ENCODE results near the gene MPHOSPH10. TPM values are rescaled to one million over a fixed set of nuclear protein-coding genes. Genes with fewer than 3 reads are reported as not detected.

MPHOSPH10 gene
- polyA plus RNA-seq, 1 donor from 2014 or later: 39.0 TPM

DNA sequence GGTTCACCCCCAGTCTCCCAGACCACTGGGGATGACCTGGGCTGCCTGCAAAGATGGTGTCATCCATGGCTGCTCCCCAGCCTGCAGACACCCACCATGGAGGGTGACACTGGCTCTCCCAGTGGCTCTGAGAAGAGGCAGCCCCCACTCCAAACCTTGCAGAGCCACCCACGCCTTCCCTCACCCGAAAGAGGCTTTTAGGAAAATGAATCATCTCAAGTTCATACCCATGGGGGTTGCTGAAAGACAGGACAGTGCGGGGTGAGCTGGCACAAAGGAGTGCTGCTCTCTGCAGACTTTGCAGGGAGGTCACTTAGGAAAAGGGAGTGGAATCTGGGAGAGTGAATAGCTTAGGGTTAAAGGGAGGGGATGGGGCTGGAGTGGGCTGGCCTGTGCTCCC is 36.4 kb downstream of the MPHOSPH10 start:
- no peak overlapping the region for H3K9ac ChIP-seq (ENCODE audit: low read length)
- no peaks in the 10 kb centered on the region for H3F3A ChIP-seq (ENCODE audit: insufficient read depth, low read length, poor library complexity, severe bottlenecking)
- no peak overlapping the region for H3K27ac ChIP-seq (ENCODE audit: low read length)
- no peaks in the 10 kb centered on the region for H3K36me3 ChIP-seq (ENCODE audit: insufficient read depth, low read length)
- no peaks in the 10 kb centered on the region for H3K9me3 ChIP-seq (ENCODE audit: low read length)
- no peak overlapping the region for H2AFZ ChIP-seq (ENCODE audit: low read depth, low read length)
- no peaks in the 10 kb centered on the region for H3K9me2 ChIP-seq (ENCODE audit: insufficient read depth, low read length)
- H4K20me1 ChIP-seq (ENCODE audit: insufficient read depth): no peaks in the 10 kb centered on the region
- no peaks in the 10 kb centered on the region for H3K27me3 ChIP-seq (ENCODE audit: insufficient read depth, low read depth, low read length)
- no peak overlapping the region for H3K4me3 ChIP-seq (ENCODE audit: low read length)
- no peak overlapping the region for H3K4me2 ChIP-seq (ENCODE audit: low read length)
- no peaks in the 10 kb centered on the region for H3K79me2 ChIP-seq (replicated peaks; ENCODE audit: insufficient read depth, low read length)
- TF ChIP-seq EZH2 (IDR thresholded peaks at IDR 0.05; ENCODE audit: borderline replicate concordance, insufficient read depth, low read length, poor library complexity, severe bottlenecking): no peak
- TF ChIP-seq TAF1 (IDR thresholded peaks at IDR 0.05; ENCODE audit: low read depth): no peak
- TF ChIP-seq, protein P1, sequence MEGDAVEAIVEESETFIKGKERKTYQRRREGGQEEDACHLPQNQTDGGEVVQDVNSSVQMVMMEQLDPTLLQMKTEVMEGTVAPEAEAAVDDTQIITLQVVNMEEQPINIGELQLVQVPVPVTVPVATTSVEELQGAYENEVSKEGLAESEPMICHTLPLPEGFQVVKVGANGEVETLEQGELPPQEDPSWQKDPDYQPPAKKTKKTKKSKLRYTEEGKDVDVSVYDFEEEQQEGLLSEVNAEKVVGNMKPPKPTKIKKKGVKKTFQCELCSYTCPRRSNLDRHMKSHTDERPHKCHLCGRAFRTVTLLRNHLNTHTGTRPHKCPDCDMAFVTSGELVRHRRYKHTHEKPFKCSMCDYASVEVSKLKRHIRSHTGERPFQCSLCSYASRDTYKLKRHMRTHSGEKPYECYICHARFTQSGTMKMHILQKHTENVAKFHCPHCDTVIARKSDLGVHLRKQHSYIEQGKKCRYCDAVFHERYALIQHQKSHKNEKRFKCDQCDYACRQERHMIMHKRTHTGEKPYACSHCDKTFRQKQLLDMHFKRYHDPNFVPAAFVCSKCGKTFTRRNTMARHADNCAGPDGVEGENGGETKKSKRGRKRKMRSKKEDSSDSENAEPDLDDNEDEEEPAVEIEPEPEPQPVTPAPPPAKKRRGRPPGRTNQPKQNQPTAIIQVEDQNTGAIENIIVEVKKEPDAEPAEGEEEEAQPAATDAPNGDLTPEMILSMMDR (IDR thresholded peaks at IDR 0.05; ENCODE audit: poor library complexity, severe bottlenecking): no peak

DNA sequence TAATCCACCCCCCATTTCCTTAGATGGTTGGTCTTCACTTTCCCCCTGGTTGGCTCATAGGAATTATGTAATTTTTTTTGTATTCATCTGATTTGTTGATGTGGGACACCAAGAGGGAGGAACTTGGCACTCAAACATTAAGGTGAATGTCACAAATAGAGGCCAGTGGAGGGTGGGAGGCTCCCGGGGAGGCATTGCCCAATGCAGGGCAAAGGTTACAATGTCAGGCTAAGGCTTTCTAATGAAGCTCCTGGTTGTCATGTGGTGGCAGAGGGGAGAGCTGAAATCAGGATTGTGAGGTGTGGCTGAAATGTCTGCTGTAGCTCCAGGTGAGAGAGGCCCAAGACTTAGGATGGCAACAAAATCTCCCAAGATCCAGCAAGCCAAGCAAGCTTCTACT is 42.7 kb downstream of the MPHOSPH10 start:
- Histone ChIP-seq H3K9ac (ENCODE audit: low read length) (no peak overlapping the region), H3K79me2 (replicated peaks; ENCODE audit: insufficient read depth, low read length) (no peaks in the 10 kb centered on the region), H3F3A (ENCODE audit: insufficient read depth, low read length, poor library complexity, severe bottlenecking) (no peaks in the 10 kb centered on the region), H2AFZ (ENCODE audit: low read depth, low read length) (no peak overlapping the region), H3K4me2 (ENCODE audit: low read length) (no peak overlapping the region), H3K27me3 (ENCODE audit: insufficient read depth, low read depth, low read length) (no peaks in the 10 kb centered on the region), H3K36me3 (ENCODE audit: insufficient read depth, low read length) (no peaks in the 10 kb centered on the region), H3K4me3 (ENCODE audit: low read length) (no peak overlapping the region), H3K27ac (ENCODE audit: low read length) (no peak overlapping the region), H4K20me1 (ENCODE audit: insufficient read depth) (no peaks in the 10 kb centered on the region), H3K9me2 (ENCODE audit: insufficient read depth, low read length) (no peaks in the 10 kb centered on the region), H3K9me3 (ENCODE audit: low read length) (no peaks in the 10 kb centered on the region)
- TF ChIP-seq, protein P1 (IDR thresholded peaks at IDR 0.05; ENCODE audit: poor library complexity, severe bottlenecking): no peak
- TF ChIP-seq SMC3 (conservative IDR thresholded peaks at IDR 0.05; ENCODE audit: poor library complexity): no peak
- no peak for TF ChIP-seq EZH2 (IDR thresholded peaks at IDR 0.05; ENCODE audit: borderline replicate concordance, insufficient read depth, low read length, poor library complexity, severe bottlenecking)
- no peak for TF ChIP-seq RAD21 (conservative IDR thresholded peaks at IDR 0.05)
- TF ChIP-seq MXI1 (conservative IDR thresholded peaks at IDR 0.05; ENCODE audit: poor library complexity, severe bottlenecking): no peak
- TF ChIP-seq, protein P2, sequence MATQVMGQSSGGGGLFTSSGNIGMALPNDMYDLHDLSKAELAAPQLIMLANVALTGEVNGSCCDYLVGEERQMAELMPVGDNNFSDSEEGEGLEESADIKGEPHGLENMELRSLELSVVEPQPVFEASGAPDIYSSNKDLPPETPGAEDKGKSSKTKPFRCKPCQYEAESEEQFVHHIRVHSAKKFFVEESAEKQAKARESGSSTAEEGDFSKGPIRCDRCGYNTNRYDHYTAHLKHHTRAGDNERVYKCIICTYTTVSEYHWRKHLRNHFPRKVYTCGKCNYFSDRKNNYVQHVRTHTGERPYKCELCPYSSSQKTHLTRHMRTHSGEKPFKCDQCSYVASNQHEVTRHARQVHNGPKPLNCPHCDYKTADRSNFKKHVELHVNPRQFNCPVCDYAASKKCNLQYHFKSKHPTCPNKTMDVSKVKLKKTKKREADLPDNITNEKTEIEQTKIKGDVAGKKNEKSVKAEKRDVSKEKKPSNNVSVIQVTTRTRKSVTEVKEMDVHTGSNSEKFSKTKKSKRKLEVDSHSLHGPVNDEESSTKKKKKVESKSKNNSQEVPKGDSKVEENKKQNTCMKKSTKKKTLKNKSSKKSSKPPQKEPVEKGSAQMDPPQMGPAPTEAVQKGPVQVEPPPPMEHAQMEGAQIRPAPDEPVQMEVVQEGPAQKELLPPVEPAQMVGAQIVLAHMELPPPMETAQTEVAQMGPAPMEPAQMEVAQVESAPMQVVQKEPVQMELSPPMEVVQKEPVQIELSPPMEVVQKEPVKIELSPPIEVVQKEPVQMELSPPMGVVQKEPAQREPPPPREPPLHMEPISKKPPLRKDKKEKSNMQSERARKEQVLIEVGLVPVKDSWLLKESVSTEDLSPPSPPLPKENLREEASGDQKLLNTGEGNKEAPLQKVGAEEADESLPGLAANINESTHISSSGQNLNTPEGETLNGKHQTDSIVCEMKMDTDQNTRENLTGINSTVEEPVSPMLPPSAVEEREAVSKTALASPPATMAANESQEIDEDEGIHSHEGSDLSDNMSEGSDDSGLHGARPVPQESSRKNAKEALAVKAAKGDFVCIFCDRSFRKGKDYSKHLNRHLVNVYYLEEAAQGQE (IDR thresholded peaks at IDR 0.05; ENCODE audit: borderline replicate concordance): no peak
- TF ChIP-seq EP300 (conservative IDR thresholded peaks at IDR 0.05; ENCODE audit: poor library complexity, severe bottlenecking): no peak
- no peak for TF ChIP-seq POLR2AphosphoS5 (IDR thresholded peaks at IDR 0.05)
- no peak for TF ChIP-seq TAF1 (IDR thresholded peaks at IDR 0.05; ENCODE audit: low read depth)
